ELR (cell line): ENCODE data around the gene TMTC2.

Experiments used
- DNase-seq: peaks from one replicate; pipeline ENCODE4 v3.0.0-alpha.2; 2015; ENCODE audit warnings: low read depth

The TMTC2 gene

GRCh38 chr12:82883394-82884355, 197.0 kb downstream of the TMTC2 start:
- no peak for DNase-seq

- DNase-seq = no peak
These were observed 200.1 kb downstream of the TMTC2 start for GRCh38 chr12:82886671-82887340.

GRCh38 chr12:82893896-82894295, 207.2 kb downstream of the TMTC2 start:
- DNase-seq = no peak

- no peak for DNase-seq
These were observed 209.6 kb downstream of the TMTC2 start for GRCh38 chr12:82896277-82896676.

GRCh38 chr12:82896979-82897378, 210.3 kb downstream of the TMTC2 start:
- DNase-seq = no peak

GRCh38 chr12:82898441-82898840, 211.7 kb downstream of the TMTC2 start:
- no peak for DNase-seq

GRCh38 chr12:82904219-82904790, 217.6 kb downstream of the TMTC2 start:
- DNase-seq = no peak

GRCh38 chr12:82910246-82910893, 223.7 kb downstream of the TMTC2 start:
- DNase-seq = no peak

- no peak for DNase-seq
These were observed 225.7 kb downstream of the TMTC2 start for GRCh38 chr12:82912406-82912805.

- no peak for DNase-seq
These were observed 232.8 kb downstream of the TMTC2 start for GRCh38 chr12:82919388-82920054.

GRCh38 chr12:82923935-82924334, 237.2 kb downstream of the TMTC2 start:
- no peak for DNase-seq

- DNase-seq = no peak
These were observed 239.9 kb downstream of the TMTC2 start for GRCh38 chr12:82926630-82927029.

- no peak for DNase-seq
These were observed 243.6 kb downstream of the TMTC2 start for GRCh38 chr12:82930301-82930700.

GRCh38 chr12:82931349-82932116, 244.8 kb downstream of the TMTC2 start:
- DNase-seq = no peak

GRCh38 chr12:82937151-82937550, 250.4 kb downstream of the TMTC2 start:
- DNase-seq = no peak

- no peak for DNase-seq
These were observed 255.8 kb downstream of the TMTC2 start for GRCh38 chr12:82942521-82942920.

GRCh38 chr12:82942991-82943401, 256.3 kb downstream of the TMTC2 start:
- DNase-seq = no peak

- no peak for DNase-seq
These were observed 261.8 kb downstream of the TMTC2 start for GRCh38 chr12:82948491-82948890.

GRCh38 chr12:82950356-82950755, 263.6 kb downstream of the TMTC2 start:
- no peak for DNase-seq

- no peak for DNase-seq
These were observed 266.2 kb downstream of the TMTC2 start for GRCh38 chr12:82952946-82953345.

GRCh38 chr12:82953397-82953796, 266.7 kb downstream of the TMTC2 start:
- no peak for DNase-seq
